Activated T-helper 2 cell treated with anti-CD3 and anti-CD28 coated beads, Interferon-gamma antibody, Interleukin-2, Interleukin-4, amounts not matched to agents 10 μg/mL and 5 μg/mL and 100 μg/mL, durations not matched to agents 14 hours and 24 hours and 36 hours (primary cell): Measurements from ENCODE around the gene BICRA. TPM values are rescaled to one million over a fixed set of nuclear protein-coding genes. Genes with fewer than 3 reads are reported as not detected.
"Not testable (repeated sequence)": the region's sequence is repeated elsewhere in the genome, so short reads cannot be mapped to it uniquely, and the experiment has no call there.

Source experiments
- DNase-seq: peaks from one replicate; pipeline ENCODE4 v3.0.0; 2021; ENCODE audit warnings: low spot score
- H3K27ac Mint-ChIP-seq: one replicate; pipeline ENCODE4 v1.8.0; 2021; ENCODE audit warnings: mixed read lengths
- H3K27me3 Mint-ChIP-seq: one replicate; pipeline ENCODE4 v1.8.0; 2021; ENCODE audit warnings: low read depth, mixed read lengths
- H3K36me3 Mint-ChIP-seq: one replicate; pipeline ENCODE4 v1.8.0; 2021; ENCODE audit warnings: low read depth, mixed read lengths
- H3K4me1 Mint-ChIP-seq: one replicate; pipeline ENCODE4 v1.8.0; 2021; ENCODE audit warnings: low read depth, mixed read lengths
- H3K4me3 Mint-ChIP-seq: one replicate; pipeline ENCODE4 v1.8.0; 2021; ENCODE audit warnings: low read depth, mild to moderate bottlenecking, moderate library complexity, mixed read lengths
- H3K9me3 Mint-ChIP-seq: one replicate; pipeline ENCODE4 v1.8.0; 2021; ENCODE audit warnings: mixed read lengths
- intact Hi-C: fragments of 100-400 bp; cut with micrococcal nuclease; formaldehyde crosslinking; loops from one replicate; pipeline ENCODE4 v1.15.1; 2023
- total RNA-seq: library from RNA; stranded (reverse); gene quantifications from 2 replicates; pipeline ENCODE4 v1.2.3, GENCODE V29; 2022

BICRA gene
- total RNA-seq, 1 donor from 2014 or later = 12.2 TPM

DNA sequence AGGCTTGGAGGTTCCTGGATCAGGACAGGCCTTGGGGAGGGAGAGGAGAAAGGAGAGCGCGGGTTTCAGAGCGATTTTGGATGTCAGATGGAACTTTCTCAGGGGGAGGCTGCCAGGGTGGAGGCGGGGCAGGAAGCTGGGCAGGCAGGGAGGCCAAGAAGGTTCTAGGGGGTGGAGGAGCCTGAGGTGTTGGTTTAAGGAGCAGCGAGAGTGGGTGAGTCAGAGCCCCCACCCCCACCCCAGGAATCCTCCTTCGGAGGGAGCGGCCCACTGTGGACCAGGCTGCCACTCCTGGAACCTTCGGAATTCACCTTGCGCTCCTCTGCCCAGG lies 120.5 kb downstream of the BICRA start:
- H3K36me3 Mint-ChIP-seq = no peaks in the 10 kb centered on the region
- peaks cover 4% of the 10 kb centered on the region for H3K27me3 Mint-ChIP-seq
- intact Hi-C loops = no loop called here
- peaks cover 14% of the 10 kb centered on the region for H3K4me1 Mint-ChIP-seq
- H3K27ac Mint-ChIP-seq = peak overlapping the region; percentile 60
- H3K4me3 Mint-ChIP-seq = peak overlapping the region; percentile 83
- H3K9me3 Mint-ChIP-seq = no peaks in the 10 kb centered on the region
- no peak for DNase-seq

DNA sequence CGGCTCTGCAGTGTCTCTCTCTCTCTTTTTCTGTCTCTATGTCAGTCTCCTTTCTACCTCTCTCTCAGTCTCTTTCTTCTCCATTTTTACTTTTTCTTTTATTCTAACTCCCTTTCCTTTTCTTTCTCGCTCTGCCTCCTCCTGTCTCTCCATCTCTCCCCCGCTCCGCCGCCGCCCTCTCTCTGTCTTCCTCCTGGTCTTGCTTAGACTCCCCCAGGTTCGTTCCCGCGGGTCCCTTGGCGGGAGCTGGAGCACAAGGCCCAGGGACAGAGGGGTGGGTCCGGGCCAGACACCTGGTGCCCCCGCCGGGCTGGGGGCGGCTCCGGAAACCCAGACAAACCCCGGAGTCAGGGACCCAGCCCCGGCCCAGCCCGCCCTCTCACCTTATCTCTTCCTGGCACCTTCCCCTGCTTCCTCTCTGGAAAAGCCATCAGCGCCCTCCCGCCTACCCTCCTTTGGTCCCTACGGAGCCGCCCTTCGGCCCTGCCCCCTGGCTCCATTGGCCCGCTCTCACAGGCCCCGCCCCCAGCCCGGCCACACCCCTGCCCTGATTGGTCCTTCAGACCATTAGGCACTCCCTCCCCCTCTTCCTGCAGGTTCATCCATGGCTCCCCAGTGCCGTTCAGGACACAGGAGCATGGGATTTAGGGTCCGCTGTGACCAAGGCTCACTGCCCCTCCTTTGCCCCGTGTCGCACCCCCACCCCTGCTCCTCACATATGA lies 121.0 kb downstream of the BICRA start:
- Mint-ChIP-seq H3K27ac (peak overlapping the region; percentile 60), H3K4me3 (peak overlapping the region; percentile 83), H3K36me3 (no peaks in the 10 kb centered on the region), H3K4me1 (peaks cover 14% of the 10 kb centered on the region), H3K9me3 (no peaks in the 10 kb centered on the region), H3K27me3 (peaks cover 4% of the 10 kb centered on the region)
- DNase-seq = peak; percentile 43
- intact Hi-C loops = no loop called here

DNA sequence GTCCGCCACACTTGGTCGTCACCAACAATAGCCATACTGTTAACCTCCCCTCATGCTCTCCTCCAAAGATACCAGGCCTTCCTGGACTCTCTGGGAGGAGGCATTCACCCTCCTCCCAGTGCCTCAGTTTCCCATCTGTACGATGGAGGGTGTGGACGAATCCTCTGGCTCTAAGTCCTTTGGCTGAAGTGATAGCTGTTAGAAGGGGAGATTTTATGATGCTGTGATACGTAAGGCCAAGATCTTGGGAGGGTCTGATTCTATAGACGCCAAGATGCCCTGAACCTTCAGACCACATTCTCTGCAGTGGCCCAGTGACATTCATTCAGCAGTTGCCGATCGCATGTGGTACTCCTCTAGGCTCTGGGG lies 121.6 kb downstream of the BICRA start:
- Mint-ChIP-seq H3K4me1 (peaks cover 14% of the 10 kb centered on the region), H3K27ac (no peak overlapping the region)

DNA sequence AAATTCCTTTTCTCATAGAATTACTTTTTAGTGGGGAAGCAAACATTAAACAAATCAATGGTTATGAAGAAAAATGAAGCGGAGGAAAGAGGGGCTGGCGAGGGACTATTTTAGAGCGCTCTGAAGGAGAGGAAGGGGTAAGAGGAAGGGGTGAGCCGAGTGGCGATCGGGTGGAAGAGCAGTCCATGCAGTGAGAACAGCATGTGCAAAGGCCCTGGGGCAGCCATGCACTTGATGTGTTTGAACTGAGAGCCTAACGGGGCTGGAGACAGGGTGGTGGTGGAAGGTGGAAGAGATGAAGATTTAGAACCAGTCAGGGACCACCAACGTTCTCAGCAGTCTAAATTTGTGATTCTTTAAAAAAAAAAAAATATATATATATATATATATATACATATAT lies 122.0 kb downstream of the BICRA start:
- H3K4me3 Mint-ChIP-seq = no peak overlapping the region
- H3K27me3 Mint-ChIP-seq = peaks cover 4% of the 10 kb centered on the region
- no peak overlapping the region for H3K27ac Mint-ChIP-seq
- intact Hi-C loops = no loop called here
- H3K36me3 Mint-ChIP-seq = no peaks in the 10 kb centered on the region
- no peaks in the 10 kb centered on the region for H3K9me3 Mint-ChIP-seq
- H3K4me1 Mint-ChIP-seq = peaks cover 14% of the 10 kb centered on the region
- no peak for DNase-seq

More for the DNA sequence above, 121.6 kb downstream of the BICRA start:
- H3K4me3 Mint-ChIP-seq = peak overlapping the region; percentile 83
- no peaks in the 10 kb centered on the region for H3K36me3 Mint-ChIP-seq
- H3K9me3 Mint-ChIP-seq = no peaks in the 10 kb centered on the region
- H3K27me3 Mint-ChIP-seq = peaks cover 4% of the 10 kb centered on the region
- no peak for DNase-seq
- intact Hi-C loops = no loop called here

DNA sequence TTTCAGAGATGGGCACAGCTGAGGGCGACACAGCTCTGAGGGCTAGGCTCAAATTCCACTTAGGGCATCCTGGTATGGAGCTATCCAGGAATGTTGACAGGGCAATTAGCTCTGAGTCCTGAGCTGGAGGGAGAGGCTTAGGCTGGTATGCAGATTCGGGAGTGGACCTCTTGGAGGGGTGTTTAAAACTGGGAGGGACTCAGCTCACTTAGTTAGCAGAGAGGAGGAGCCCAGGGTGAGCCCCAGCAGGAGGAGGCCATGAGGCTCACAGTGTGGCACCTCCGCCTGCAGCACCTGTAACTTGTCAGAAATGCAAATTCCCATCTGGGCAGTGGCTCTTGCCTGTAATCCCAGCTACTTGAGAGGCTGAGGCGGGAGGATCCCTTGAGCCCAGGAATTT lies 126.2 kb downstream of the BICRA start:
- no peaks in the 10 kb centered on the region for H3K4me1 Mint-ChIP-seq
- no peak overlapping the region for H3K27ac Mint-ChIP-seq
- H3K9me3 Mint-ChIP-seq = no peaks in the 10 kb centered on the region
- DNase-seq = no peak
- no peaks in the 10 kb centered on the region for H3K36me3 Mint-ChIP-seq
- intact Hi-C loops = no loop called here
- no peaks in the 10 kb centered on the region for H3K27me3 Mint-ChIP-seq
- H3K4me3 Mint-ChIP-seq = no peak overlapping the region

DNA sequence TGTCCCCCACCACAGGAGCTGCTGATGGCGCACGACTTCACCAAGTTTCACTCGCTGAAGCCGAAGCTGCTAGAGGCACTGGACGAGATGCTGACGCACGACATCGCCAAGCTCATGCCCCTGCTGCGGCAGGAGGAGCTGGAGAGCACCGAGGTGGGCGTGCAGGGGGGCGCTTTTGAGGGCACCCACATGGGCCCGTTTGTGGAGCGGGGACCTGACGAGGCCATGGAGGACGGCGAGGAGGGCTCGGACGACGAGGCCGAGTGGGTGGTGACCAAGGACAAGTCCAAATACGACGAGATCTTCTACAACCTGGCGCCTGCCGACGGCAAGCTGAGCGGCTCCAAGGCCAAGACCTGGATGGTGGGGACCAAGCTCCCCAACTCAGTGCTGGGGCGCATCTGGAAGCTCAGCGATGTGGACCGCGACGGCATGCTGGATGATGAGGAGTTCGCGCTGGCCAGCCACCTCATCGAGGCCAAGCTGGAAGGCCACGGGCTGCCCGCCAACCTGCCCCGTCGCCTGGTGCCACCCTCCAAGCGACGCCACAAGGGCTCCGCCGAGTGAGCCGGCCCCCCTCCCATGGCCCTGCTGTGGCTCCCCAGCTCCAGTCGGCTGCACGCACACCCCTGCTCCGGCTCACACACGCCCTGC lies 132.1 kb downstream of the BICRA start:
- DNase-seq = no peak
- H3K9me3 Mint-ChIP-seq = no peaks in the 10 kb centered on the region
- peaks cover 5% of the 10 kb centered on the region for H3K36me3 Mint-ChIP-seq
- no peak overlapping the region for H3K4me3 Mint-ChIP-seq
- H3K27me3 Mint-ChIP-seq = no peaks in the 10 kb centered on the region
- H3K4me1 Mint-ChIP-seq = peaks cover 11% of the 10 kb centered on the region
- no peak overlapping the region for H3K27ac Mint-ChIP-seq
- intact Hi-C loops = loop anchor here (5.0 to 10.0 kb wide), 2 partner anchors 136 to 224 kb away; partner anchors contain the start of genes BICRA and NAPA

DNA sequence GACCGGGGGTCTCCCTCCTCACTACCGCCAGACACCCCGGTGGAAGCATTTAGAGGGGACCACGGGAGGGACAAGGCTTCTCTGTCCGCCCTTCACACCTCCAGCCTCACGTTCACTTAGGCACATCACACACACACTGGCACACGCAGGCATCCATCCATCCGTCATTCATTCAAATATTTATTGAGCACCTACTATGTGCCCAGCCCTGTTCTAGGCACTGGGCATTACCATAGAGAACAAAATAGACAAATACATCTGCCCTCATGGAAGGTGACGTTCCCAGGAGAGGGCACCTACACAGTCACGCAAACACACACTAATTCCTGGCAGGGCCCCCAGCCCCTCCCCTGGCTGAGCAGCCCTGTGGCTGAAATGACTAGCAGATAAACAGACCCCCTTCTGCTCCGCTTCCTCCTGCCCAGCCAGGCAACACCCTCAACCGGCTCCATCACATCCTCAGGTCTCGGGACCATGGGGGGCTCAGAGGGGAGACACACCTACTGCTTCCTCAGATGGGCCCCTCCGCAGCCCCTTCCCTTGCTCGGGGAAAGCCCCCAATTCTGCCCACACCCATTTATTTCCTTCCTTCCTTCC lies 132.7 kb downstream of the BICRA start:
- Mint-ChIP-seq H3K27ac (no peak overlapping the region), H3K36me3 (peaks cover 6% of the 10 kb centered on the region), H3K9me3 (no peaks in the 10 kb centered on the region), H3K4me1 (peaks cover 11% of the 10 kb centered on the region), H3K27me3 (no peaks in the 10 kb centered on the region), H3K4me3 (no peak overlapping the region)
- no peak for DNase-seq
- intact Hi-C loops = loop anchor here (5.0 to 10.0 kb wide), 2 partner anchors 137 to 224 kb away; partner anchors contain the start of genes BICRA and NAPA

DNA sequence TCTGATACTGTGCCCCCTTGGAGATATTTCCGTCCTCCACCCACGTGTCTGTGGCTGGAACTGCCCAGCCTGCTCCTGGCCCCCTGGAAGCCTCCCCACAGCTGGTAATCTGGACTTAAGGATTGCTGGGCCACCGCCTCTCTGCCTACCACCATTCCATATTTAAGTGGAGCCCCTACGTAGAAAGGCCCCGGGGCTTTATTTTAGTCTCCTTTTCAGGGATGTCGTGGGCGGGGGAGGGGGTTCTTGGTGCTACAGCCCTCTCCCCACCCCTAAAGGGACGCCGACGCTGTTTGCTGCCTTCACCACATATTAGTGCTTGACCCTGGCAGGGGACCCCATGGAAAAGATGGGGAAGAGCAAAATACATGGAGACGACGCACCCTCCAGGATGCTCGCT lies 133.7 kb downstream of the BICRA start:
- H3K4me1 Mint-ChIP-seq = peaks cover 13% of the 10 kb centered on the region
- intact Hi-C loops = loop anchor here (1.0 to 10.0 kb wide), 3 partner anchors 29 to 225 kb away; partner anchors contain the start of genes BICRA, EHD2 and NAPA
- peaks cover 13% of the 10 kb centered on the region for H3K36me3 Mint-ChIP-seq
- peak overlapping the region; percentile 86 for H3K4me3 Mint-ChIP-seq
- no peaks in the 10 kb centered on the region for H3K27me3 Mint-ChIP-seq
- H3K9me3 Mint-ChIP-seq = no peaks in the 10 kb centered on the region
- H3K27ac Mint-ChIP-seq = no peak overlapping the region
- DNase-seq = no peak

DNA sequence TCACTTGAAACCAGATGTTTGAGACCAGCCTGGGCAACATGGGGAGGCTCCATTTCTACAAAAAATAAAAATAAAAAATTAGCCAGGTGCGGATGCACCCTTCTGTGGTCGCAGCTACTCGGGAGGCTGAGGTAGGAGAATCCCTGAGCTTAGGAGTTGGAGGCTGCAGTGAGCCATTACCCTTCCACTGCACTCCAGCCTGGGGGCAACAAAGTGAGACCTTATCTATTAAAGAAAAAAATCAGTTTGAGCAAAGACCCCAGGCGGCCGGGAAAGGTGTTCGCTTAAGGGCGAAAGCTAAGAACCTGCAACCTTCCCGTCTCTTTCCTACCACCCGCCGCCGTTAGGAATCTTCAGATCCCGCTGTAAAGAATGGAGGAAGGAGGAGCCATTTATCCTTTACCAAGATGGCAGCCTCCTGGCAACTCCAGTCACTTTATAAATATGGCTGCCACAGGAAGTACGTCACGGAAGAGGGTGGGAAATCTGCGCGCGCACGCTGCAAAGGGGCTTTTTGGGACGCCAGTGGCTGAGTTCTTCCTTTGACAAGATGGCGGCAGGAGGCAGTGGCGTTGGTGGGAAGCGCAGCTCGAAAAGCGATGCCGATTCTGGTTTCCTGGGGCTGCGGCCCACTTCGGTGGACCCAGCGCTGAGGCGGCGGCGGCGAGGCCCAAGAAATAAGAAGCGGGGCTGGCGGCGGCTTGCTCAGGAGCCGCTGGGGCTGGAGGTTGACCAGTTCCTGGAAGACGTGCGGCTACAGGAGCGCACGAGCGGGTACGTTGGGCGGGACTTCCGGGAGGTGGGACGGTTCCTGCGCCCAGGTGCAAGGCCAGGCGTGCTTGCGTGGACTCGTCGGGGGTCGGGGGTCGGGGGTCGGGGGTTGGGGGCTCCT lies 136.3 kb downstream of the BICRA start, which contains the start of gene NOP53:
TSS of gene NOP53 (plus strand) at position 537 of the 892 bp plus-strand sequence. CDS start at position 551, 14 bp downstream.
- H3K36me3 Mint-ChIP-seq = peaks cover 35% of the 10 kb centered on the region
- intact Hi-C loops = loop anchor here (10.0 kb wide), 1 partner anchor 140 kb away; the partner anchor contains the start of gene BICRA
- no peaks in the 10 kb centered on the region for H3K9me3 Mint-ChIP-seq
- H3K27ac Mint-ChIP-seq = peak within 1 kb of the TSS; percentile 98
- H3K4me3 Mint-ChIP-seq = peak within 1 kb of the TSS; percentile 99
- peaks cover 26% of the 10 kb centered on the region for H3K4me1 Mint-ChIP-seq
- DNase-seq = peak; percentile 95
- H3K27me3 Mint-ChIP-seq = no peaks in the 10 kb centered on the region

DNA sequence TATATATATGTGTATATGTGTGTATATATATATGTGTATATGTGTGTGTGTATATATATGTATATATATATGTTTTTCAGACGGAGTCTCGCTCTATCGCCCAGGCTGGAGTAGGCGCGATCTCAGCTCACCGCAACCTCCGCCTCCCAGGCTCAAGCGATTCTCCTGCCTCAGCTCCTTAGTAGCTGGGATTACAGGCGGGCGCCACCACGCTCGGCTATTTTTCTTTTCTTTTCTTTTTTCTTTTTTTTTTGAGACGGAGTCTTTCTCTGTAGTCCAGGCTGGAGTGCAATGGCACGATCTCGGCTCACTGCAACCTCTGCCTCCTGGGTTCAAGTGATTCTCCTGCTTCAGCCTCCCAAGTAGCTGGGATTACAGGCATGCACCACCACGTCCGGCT lies 137.2 kb downstream of the BICRA start:
- DNase-seq, H3K27me3 Mint-ChIP-seq, H3K9me3 Mint-ChIP-seq: not testable (repeated sequence)
- Mint-ChIP-seq H3K27ac (peak overlapping the region; percentile 28), H3K36me3 (peaks cover 41% of the 10 kb centered on the region), H3K4me1 (peaks cover 26% of the 10 kb centered on the region), H3K4me3 (peak overlapping the region; percentile 99)
- intact Hi-C loops = loop anchor here (10.0 kb wide), 1 partner anchor 141 kb away; the partner anchor contains the start of gene BICRA

DNA sequence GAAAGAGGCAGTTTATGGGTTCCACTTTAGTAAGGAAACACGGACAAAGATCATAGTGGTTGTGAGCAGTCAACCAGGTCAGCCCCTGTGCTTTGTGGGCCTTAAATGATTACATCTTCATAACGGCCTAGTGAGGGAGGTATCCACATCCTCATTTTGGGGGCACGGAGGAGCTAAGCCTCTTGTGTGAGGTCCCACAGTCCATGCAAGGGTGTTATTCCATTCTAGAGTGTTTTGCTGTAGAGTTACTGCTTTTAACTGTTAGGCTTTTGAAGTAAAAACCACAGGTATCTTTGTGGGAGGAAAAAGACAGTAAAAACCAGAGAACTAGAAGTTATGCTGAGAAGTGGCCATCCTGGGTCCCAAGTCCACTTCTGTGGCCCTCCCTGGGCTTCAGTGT lies 140.4 kb downstream of the BICRA start:
- H3K4me1 Mint-ChIP-seq = peaks cover 21% of the 10 kb centered on the region
- H3K4me3 Mint-ChIP-seq = peak overlapping the region; percentile 45
- intact Hi-C loops = loop anchor here (10.0 kb wide), 1 partner anchor 145 kb away; the partner anchor contains the start of gene BICRA
- H3K27ac Mint-ChIP-seq = peak overlapping the region; percentile 62
- DNase-seq = no peak
- H3K27me3 Mint-ChIP-seq = no peaks in the 10 kb centered on the region
- no peaks in the 10 kb centered on the region for H3K9me3 Mint-ChIP-seq
- H3K36me3 Mint-ChIP-seq = peaks cover 71% of the 10 kb centered on the region

DNA sequence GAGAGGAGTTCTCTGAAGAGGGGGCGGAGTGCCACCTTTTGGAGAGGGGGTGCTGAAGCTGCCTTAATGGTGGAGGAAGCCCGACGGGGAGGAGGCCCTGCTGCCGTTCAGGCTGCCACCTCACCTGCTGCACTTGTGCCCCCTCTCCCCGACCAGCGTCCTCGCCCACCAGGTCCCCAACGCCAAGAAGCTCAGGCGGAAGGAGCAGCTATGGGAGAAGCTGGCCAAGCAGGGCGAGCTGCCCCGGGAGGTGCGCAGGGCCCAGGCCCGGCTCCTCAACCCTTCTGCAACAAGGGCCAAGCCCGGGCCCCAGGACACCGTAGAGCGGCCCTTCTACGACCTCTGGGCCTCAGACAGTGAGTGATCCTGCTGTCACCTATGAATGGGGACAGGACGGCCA lies 141.8 kb downstream of the BICRA start:
- no peaks in the 10 kb centered on the region for H3K27me3 Mint-ChIP-seq
- intact Hi-C loops = no loop called here
- peaks cover 17% of the 10 kb centered on the region for H3K4me1 Mint-ChIP-seq
- H3K27ac Mint-ChIP-seq = no peak overlapping the region
- peaks cover 69% of the 10 kb centered on the region for H3K36me3 Mint-ChIP-seq
- H3K9me3 Mint-ChIP-seq = no peaks in the 10 kb centered on the region
- no peak overlapping the region for H3K4me3 Mint-ChIP-seq
- no peak for DNase-seq
